Smooth muscle cell of the brain vasculature (primary cell): ENCODE results near the gene LAGE3.
A peak's percentile ranks its signal among the peaks of the same experiment; 100 is the strongest.

Experiments
- DNase-seq: peaks from one replicate; pipeline ENCODE4 v3.0.0-alpha.2; 2012; ENCODE audit warnings: low read depth, low spot score

LAGE3 gene

GRCh38 chrX:154478728-154479622, at the start of gene LAGE3:
Gene LAGE3, minus strand, starts transcription at chrX:154479281. Its CDS starts 366 bp downstream, at chrX:154478915.
- DNase-seq: peak; percentile 58

DNA sequence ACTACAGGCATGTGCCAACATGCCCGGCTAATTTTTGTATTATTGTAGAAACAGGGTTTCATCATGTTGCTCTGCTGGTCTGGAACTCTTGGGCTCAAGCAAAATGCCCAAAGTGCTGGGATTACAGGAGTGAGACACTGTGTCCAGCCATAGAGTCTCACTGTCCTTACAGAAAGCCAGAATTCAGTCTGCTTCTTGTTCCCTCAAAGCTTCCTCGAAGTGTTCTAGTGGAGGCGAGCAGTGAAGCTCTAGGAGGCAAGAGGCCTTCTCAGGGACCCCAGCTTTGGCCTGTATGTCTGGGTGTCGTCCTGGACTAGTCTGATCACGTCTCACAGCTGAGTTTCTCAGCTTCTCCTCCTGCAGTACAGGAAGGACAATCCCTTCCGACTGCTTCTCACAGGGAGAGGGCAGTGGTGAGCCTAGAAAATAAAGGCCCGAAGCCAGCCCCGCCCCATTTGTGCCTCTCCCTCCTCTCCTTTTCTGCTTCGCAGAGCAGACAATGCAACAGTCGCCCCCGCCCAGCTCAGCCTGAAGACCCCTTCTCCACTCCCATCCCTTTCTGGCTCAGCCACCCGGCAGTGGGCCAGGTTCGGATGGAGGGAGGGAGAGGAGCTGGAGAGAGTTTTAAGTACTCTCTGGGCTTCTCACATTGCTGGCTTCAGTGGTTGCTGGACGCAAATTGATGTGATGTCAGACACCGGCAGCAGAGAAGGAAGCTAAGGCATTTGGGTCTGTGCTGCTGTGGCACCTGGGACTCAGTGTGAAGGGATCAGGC, 48.0 kb upstream of the LAGE3 start:
- DNase-seq: no peak

DNA sequence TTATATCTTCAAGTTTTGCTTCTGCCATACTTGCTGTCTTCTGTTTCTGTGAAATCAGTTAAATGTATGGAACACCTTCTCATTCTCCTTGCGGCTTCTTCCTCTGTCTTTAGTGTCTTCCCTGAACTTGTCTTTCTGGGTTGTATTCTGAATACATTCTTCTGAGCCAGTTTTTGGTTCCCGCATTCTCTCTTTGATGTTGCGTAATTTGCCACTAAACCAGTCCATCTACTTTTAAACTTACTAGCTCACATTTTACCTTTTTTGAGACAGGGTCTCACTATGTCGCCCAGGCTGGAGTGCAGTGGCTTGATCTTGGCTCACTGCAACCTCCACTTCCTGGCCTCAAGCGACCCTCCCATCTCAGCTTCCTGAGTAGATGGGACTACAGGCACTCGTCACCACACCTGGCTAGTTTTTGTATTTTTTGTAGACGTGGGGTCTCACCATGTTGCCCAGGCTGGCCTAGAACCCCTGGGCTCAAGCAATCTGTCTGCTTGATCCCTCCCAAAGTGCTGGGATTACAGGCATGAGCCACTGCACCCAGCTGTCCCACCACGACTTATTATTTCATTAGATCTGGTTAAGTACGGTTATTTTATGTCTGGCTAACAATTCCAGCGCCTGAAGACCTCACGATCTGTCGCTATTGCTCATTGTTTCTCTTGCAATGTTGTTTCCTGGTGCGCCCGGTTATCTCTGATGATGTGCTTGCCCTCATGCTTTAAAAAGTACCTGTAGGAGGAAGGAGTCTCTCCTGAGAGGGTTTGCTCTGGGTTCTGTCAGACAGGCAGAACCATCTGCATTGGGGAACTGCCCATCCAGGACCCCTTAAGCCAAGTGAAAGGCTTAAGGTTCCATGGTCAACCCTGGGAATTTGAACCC, 46.8 kb upstream of the LAGE3 start:
- no peak for DNase-seq

- no peak for DNase-seq
These were observed 40.3 kb upstream of the LAGE3 start for GRCh38 chrX:154519389-154519788.

GRCh38 chrX:154517101-154517781, 38.2 kb upstream of the LAGE3 start:
- DNase-seq: no peak

DNA sequence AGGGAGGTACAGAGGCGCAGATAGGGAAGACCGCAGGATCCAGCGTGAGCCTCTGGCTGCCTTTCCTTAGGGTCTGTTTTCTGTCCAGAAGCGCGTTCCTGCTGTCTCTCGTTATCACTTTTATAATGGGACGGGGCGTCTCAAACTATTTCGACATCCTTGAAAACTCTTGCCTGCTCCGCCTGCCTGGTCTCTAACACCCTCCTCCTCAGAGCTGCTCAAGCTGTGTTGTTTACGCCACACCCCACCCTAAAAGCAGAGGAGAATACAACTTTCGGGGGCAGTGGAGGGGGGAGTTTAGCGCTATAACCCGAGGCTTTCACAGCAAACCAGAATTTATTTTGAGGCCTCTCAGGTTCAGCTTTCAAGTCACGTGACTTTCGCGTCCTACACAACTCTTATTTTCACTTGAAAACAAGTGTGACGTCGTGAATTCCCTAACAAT, 37.6 kb upstream of the LAGE3 start:
- DNase-seq: no peak

DNA sequence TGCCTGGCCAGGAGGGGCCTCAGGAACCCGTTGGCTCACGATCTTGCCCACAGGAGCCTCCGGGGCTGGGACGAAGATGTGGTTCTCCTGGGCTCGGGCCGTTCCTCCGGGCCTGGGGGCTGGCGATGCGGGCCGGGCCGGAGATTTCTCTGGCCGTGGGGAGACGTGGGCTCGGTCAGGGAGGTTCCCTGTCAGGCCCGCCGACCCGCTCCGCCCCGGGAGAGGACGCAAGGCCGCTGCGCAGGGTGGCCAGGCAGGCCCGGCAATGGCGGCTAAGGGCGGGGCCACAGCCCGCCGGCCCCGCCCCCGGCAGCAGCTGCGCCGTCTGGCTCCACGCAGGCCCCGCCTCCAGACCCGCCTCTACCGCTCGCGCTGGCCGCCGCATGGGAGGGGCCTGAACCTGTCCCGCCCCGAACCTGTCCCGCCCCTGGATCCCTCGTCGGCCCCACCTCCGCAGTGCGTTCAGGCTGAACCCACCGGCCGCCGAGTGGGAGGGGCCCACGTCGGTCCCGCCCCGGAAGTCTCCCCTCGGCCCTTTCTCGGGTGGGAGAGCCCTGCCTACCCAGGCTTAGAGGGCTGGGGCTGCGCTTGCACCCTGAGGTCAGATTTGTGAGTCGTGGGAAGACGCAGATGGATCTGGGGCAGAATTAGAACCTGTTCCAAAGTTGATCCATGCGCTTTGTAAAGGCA, 37.0 kb upstream of the LAGE3 start, which contains the start of gene FAM3A:
TSS of gene FAM3A (minus strand) at position 267 of the 690 bp plus-strand sequence. CDS start 460 bp downstream, outside the sequence.
- DNase-seq: peak; percentile 61

DNA sequence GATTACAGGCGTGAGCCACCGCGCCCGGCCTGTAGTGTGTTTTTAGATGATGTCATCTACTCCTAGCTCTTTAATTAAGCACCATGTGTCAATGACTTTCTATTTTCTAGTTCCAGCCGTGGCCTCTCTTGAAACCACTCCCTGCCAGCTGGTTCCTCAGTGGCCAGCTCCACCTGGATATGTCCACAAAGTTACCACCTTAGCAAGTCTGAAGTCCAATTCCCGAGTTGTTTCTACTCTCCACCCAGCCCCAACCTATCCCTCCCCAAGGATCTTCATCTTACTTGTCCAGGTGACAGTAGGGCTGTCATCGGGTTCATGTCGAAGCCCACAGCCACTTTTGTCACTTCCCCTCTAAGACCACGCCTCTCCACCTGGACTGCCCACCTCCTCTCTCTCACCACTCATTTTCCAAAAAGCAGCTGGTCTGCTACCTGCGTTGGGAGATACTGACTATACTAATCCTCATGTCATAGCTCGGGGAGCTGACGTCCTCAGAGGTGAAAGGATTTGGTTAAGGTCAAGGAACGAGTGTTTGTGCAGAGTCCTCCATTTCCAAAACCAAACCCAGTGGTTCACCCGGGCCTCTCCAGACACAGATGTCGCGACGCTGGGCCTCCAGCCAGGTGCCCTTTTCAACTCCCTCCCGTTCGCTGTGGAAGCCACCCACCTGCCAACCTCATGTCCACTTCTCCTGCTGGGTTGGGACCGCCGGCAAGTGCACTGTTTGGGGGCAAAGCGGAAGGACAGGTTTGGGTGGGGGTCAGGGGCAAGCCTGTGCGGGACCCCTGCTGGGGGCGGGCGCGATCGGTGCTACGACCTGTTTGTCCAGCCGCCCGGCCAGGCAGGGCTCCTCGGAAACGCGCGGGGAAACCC, 36.2 kb upstream of the LAGE3 start:
- no peak for DNase-seq

DNA sequence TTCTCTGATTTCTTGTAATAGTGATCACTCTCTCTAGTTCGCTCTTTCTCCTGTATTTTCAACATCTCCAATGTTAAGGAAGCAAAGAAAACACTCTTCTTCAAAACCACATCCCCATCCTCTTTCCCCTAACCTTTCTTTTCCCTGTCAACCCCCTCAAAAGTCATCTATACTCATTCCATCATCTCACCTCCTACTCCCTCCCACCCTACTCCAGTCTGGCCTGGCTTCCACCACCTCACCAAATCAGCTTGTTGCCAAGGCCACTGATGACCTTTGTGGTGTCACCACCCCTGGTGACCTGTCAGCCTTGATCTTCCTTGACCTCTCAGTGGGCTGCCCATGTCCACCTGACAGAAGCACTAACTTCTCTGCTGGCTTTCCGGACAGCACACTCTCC, 34.6 kb upstream of the LAGE3 start:
- DNase-seq: no peak

GRCh38 chrX:154512879-154513553, 33.9 kb upstream of the LAGE3 start:
- no peak for DNase-seq

GRCh38 chrX:154511761-154512160, 32.7 kb upstream of the LAGE3 start:
- no peak for DNase-seq

- DNase-seq: no peak
These were observed 30.4 kb upstream of the LAGE3 start for GRCh38 chrX:154509455-154509854.

- DNase-seq: no peak
These were observed 29.3 kb upstream of the LAGE3 start for GRCh38 chrX:154508384-154508745.

- no peak for DNase-seq
These were observed 28.7 kb upstream of the LAGE3 start for GRCh38 chrX:154507673-154508383.

DNA sequence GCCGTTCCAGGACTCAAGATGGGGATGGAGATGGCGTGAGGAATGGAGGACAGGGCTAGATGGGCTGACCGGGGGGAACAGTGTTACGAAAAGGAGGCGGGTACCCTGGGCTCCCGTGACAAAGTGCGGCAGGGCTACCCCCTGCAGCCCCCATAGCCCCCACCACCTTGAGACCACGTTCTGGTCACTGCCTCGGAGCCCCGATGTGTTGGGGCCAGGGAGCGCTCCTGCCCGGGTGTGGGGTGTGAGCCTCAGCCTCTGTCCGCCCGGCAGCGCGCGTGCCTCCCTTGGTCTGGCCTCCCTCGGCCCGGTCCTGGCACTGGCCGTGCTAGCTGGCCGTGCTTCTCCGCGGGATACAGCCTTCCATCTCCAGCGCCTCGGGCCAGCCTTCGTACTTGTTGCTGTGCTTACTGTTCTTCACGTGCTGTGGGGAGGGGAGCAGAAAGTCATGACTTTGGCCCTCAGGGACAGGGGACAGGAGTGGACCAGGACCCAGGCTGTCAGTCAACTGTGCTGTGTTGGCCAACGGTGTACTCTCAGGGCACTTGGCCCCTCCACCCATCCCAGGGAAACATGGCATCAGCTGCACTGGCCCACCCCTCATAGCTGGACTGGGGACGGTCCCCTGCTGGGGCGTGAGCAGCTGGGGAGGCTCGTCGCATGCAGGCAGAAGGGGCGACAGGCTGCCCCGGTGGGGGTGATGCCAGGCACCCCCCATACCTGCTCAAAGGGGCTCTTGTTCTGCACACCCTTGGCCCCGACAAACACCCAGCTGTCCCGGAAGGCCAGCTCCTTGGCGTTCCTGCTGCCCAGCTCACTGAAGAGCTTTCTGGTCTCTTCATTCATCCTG, 27.6 kb upstream of the LAGE3 start:
- no peak for DNase-seq

- no peak for DNase-seq
These were observed 26.7 kb upstream of the LAGE3 start for GRCh38 chrX:154505734-154506133.

- no peak for DNase-seq
These were observed 23.9 kb upstream of the LAGE3 start for GRCh38 chrX:154502989-154503388.
